ENCODE data around the gene ERF.

Gene ERF

DNA sequence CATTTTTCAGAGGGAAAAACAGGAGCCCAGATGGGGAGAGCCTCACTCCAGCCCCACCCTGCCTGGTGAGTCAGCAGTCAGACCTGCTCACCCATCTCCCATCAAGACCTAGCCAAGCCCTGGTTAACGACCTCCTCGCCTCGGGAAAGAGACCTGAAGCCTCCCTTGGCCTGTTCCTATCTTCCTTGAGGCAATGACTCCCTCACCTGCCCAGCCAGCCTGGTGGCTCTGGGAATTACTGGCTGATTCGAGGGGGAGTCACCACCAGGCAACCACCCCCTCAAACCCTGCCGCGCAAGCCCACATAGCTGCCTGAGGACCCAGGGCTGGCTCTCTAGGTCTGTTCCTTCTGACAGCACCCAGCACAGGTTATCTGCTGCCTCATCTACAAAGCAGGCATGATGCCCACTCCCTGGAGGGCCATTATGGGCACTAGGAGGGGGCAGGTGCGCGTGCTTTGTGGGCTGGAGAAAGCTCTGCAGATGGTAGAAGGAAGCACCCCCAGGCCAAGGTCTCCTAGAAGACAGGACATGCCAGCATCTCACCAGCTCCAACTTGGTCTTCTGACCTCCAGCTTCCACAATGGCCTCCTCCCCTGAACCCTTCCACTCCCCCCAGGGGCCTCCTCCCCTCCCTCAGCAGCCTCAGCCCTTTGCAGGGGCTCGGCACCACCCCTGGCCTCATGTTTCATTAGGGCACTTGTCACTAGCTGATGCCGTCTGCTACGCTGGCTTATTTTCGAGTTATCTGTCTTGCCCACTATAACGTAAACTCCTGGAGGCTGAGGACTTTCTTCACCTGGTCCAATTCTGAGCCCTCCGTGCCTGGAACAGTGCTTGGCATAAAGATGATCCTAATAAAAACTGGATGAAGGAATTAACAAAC lies 47.8 kb downstream of the ERF start:
- DNase-seq: no peak

DNA sequence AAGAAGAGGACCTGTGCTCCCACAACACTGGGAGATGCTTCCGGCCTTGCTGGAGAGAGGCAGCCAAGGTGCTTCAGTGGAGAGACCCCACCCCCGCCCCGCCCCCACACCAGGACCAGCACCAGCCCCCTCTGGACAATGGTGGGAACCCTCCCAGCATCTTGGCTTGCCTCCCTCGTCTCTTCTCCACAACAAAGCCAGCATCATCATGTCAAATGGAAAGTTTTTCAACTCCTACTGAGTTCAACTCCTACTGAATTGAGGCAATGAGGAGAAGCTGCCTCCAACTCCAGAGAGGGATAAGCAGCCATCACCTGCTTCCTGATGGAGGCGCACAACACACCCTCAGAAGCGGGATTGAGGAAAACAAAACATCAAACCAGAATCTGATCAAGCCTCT lies 50.3 kb downstream of the ERF start:
- no peak for DNase-seq

DNA sequence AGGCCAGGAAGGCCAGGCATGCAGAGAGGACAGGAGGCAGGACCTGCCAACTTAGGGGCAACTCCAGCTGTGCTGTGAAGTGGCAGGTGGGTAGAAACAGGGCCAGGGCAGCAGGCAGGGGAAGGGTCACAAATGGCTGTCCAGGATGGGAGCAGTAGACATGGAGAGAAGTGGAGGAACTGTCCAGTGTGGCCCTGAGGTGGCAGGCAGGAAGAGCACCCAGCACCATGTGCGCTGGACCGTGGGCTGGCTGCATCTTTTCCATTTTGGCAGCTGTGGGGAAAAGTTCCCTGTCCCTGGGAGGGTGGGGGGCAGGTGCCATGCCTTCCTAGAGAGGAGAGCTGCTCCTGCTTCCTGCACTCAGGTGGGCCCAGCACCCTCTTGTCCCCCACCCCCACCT lies 51.2 kb downstream of the ERF start:
- DNase-seq: no peak

DNA sequence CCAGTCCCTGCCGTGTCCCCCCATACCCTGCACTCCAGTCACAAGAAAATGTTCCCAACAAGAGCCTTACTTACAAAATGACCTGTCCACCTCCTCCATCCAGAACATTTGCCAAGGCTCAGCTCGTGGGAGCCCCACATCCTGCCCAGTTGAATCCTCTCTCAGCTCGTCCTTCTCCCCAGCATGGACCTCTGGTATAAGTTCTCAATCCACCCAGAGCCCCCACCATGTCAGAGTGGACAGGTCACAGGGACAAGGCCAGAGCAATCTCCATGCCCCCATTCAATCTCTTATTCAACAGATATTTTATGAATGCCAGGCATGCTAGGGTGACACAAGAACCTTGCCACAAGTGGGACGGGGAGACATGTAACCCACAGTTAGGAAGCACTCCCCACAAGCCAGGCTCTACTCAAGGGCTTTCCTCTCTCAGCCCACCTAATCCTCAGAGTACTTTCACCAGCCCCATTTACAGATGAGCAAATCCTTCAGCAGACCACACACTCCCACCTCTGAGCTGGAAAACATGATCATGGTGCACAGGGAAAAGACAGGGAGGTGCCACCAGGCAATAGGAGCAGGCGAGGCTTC lies 52.5 kb downstream of the ERF start:
- DNase-seq: no peak

DNA sequence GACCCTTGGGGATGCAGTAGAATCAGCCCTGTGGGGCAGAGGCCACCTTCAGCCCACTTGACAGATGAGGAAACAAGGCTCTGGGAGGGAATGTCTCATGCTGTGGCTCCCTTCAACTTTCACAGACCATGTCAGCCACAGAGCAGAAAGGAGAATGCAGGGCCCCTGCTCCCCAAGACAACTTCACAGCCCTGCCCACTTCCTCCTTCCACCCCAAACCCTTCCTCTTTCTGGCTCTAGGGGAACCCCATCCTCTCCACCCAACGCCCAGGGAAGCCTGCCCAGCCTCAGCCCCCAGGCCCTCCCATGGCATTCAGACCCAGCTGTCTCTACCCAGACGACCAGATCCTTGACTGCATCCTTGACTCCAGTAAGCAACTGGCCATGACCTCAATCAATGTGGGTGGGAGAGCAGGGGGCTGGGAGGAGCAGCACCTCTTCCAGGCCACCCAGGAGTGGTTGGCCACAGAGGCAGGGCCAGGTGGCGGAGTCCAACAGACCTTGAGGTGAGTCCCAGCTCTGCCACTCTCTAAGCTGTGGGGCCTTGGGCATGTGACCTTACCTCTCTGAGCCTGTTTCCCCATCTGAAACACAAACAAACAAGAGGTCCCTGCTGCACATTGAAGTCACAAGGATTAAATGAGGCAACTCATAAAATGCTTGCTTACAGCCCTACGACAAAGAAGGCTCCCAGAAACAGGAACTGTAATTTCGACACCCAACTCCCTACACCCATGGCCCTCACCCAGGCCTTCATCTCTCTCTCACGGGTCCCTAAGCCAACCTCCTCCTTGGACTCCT lies 53.2 kb downstream of the ERF start:
- peak; percentile 36 for DNase-seq

DNA sequence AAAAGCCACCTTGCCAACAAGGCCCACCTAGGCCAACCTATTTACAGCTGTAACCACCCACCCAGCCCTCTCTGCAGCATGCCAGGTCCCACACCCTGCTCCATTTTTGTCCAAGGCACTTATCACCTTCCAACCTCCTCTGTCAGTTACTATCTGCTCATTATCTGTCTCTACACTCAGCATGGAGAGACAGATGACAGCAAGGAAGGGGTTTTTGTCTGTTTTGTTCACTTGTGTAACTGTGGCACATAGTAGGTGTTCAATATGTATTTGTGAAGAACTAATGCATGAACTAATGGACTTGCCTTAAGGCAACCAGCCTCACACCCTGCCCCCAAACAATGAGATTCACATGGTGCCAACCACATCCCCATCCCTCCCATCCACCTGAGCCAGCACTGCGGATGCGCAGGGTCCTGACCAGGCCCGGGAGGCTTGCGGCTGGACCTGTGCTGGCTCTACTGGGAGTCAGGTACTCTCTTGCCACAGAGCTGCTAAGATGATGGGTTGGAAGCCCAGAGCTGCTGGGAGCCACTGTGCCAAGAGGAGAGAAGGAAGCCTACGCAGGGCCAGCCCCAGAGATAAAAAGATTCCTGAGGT lies 54.7 kb downstream of the ERF start:
- DNase-seq: no peak

DNA sequence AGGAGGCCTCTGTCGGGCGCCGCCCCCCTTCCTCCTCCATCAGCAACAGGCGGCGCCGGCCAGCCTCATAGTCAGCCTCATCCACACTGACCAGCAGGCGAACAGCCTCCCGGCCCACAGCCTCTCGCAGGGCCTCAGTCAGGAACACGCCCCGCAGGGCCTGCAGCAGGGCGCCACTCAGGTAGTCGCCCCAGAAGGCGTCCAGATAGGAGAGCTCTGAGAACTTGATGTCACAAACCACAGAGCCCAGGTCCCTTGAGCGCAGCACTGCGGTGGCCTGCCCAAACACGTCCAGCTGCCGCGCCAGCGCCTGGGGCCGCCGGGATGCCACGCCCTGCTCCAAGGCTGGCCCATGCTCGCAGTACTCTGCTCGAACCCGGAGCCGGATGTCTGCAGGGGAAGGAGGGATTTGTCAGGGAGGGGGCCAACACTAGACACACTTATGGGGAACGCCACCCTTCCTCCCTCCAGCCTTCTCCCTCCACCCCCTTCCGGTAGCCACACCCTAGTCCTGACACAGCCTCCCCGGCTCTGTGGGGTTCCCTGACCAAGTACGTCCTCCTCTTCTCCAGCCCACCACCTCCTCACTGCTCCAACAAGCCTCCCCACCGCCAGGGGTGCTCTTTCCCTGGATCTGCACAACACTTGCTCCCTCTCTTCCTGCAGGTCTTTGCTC lies 55.4 kb downstream of the ERF start:
- DNase-seq: peak; percentile 56

DNA sequence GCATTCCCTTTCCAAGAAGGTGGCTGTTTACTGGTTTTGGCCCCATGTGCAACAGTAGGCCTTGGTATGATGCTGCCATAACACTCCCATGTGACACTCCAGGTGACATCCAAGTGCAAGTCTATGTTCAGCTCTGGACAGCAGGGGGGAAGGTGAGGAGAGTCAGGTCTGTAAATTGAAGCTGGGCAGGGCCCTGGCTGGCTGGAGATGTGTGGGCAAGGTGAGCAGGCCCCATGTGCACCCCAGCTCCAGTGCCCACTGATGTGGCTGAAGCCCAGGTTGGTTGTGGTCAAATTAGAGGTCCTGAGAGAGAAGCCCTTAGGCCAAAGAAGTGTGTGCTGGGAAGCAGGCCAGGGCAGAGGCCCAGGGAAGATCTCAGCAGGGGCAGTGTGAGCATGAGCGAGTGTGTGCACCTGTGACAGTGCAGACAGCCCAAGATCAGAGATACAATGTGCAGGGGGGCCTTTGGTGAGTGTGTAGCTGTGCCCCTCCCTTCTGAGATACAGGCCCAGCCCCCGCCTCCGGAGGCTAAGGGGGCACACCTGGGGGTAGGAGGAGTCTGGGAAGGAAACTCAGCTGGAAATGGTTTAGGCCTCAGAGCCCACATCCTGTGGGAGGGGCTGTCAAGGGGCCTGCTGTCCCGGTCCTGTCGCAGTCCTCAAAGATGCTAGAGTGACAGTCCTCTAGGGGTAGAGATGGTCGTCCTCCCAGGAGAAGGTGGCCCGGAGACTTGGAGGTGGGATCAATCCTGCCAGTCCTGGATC lies 56.1 kb downstream of the ERF start:
- DNase-seq: peak; percentile 65
